ENCODE results near the gene EEF2K. TPM values are rescaled to one million over a fixed set of nuclear protein-coding genes. Genes with fewer than 3 reads are reported as not detected.

The EEF2K gene
- polyA plus RNA-seq, 3 donors, result 0.85 to 6.5 (median 1.7) TPM

DNA sequence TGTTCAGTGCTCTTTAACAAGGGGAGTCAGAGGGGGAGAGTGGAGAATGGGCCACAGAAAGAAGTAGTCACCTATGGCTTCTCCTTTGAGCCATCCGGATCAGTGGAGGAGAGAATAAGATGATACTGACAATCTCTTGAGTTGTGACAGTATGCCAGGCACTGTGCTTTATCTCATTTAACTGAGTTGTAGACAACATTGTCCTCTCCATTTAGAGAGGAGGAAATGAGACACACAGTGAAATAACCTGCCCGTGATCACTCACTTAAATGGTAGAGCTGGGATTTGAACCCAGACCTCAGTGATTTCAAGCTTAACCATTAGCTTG lies 17.8 kb upstream of the EEF2K start:
- TF ChIP-seq, protein P1, sequence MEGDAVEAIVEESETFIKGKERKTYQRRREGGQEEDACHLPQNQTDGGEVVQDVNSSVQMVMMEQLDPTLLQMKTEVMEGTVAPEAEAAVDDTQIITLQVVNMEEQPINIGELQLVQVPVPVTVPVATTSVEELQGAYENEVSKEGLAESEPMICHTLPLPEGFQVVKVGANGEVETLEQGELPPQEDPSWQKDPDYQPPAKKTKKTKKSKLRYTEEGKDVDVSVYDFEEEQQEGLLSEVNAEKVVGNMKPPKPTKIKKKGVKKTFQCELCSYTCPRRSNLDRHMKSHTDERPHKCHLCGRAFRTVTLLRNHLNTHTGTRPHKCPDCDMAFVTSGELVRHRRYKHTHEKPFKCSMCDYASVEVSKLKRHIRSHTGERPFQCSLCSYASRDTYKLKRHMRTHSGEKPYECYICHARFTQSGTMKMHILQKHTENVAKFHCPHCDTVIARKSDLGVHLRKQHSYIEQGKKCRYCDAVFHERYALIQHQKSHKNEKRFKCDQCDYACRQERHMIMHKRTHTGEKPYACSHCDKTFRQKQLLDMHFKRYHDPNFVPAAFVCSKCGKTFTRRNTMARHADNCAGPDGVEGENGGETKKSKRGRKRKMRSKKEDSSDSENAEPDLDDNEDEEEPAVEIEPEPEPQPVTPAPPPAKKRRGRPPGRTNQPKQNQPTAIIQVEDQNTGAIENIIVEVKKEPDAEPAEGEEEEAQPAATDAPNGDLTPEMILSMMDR (IDR thresholded peaks at IDR 0.05), result no peak
- peaks cover 32 to 33% of the 10 kb centered on the region in 2 donors for H3K4me1 ChIP-seq (ENCODE audit: control insufficient read depth in 1 of 2, insufficient read depth in 2 of 2, low read length in 2 of 2)

DNA sequence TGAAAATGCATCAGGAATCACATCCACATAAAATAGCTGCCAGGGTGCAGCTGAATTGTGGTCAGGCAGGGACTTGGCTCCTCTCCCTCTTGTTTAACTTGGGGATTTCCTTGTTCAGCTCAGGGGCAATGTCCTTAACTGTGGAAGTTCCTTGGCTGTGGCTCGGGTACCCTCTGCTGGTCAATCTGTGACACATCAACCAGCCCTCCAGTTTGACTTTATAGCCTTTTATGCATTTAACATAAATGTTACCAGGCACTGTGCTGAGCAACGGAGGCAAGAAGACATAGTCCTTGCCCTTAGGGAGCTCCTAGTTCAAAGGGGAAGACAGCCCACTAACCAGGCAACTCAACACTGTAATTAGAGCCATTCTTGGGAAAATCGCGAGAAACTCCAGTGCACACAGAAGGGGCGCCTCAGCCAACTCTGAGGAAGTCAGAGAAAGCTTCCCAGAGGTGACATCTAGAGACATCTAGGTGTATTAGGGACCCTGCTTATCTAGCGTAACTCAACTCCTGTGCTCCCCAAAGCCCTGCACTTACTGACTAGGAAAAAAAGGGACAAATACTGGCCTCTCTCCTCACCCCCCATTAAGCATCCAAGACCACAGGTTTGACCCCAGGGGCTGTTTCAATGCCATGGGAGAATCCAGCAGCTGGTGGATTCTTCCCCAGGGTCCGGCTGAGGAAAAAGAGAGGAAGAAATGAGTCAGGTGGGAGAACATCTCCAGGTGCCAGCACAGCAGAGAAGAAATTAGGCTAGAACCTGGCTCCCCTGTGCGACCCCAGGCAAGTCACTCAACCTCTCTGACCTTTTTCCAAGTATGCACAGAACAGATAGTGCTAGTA lies 17.3 kb upstream of the EEF2K start:
- Histone ChIP-seq H3K4me3 (replicated peaks in 1 of 3; ENCODE audit: low read depth in 2 of 3, low read length in 3 of 3) (peak overlapping the region in 1 of 3 experiments; percentile 82), H3K79me2 (ENCODE audit: insufficient read depth, low read length) (no peaks in the 10 kb centered on the region), H3K4me1 (ENCODE audit: control insufficient read depth in 1 of 2, insufficient read depth in 2 of 2, low read length in 2 of 2) (peaks cover 32 to 33% of the 10 kb centered on the region in 2 donors), H3K4me2 (replicated peaks; ENCODE audit: extremely low read depth, low read length, poor library complexity, severe bottlenecking) (peak overlapping the region; percentile 78), H3K9me3 (replicated peaks in 1 of 2; ENCODE audit: control insufficient read depth in 1 of 2, insufficient read depth in 1 of 2, low read length in 2 of 2) (no peaks in the 10 kb centered on the region), H2AFZ (ENCODE audit: insufficient read depth, low read depth, low read length, poor library complexity, severe bottlenecking) (peak overlapping the region; percentile 84), H4K20me1 (ENCODE audit: insufficient read depth, low read length) (no peaks in the 10 kb centered on the region), H3K36me3 (replicated peaks in 1 of 2; ENCODE audit: control insufficient read depth in 1 of 2, insufficient read depth in 2 of 2, low read length in 2 of 2) (no peaks in the 10 kb centered on the region), H3K9ac (ENCODE audit: insufficient read depth, low read length, poor library complexity, severe bottlenecking) (no peak overlapping the region), H3K27ac (ENCODE audit: low read depth in 1 of 2, low read length in 2 of 2) (no peak overlapping the region), H3K27me3 (ENCODE audit: control insufficient read depth in 2 of 2, insufficient read depth in 2 of 2, low read length in 2 of 2) (no peaks in the 10 kb centered on the region)
- DNase-seq, result peak; percentile 64 to 88 (median 78)
- intact Hi-C loops (cut with micrococcal nuclease), result loop anchor here (2.0 kb wide), 1 partner anchor 188 kb away; the partner anchor contains the start of gene PDZD9 (in 2 of the 2)
- no peaks in the 10 kb centered on the region for H3K36me3 Mint-ChIP-seq
- peaks cover 29% of the 10 kb centered on the region for H3K4me1 Mint-ChIP-seq
- TF ChIP-seq, protein P1 (IDR thresholded peaks at IDR 0.05), result peak; percentile 85
- peak overlapping the region; percentile 88 to 91 for H3K4me3 Mint-ChIP-seq
- H3K27me3 Mint-ChIP-seq (ENCODE audit: low read depth in 3 of 3), result peaks cover 1 to 14% (median 10%) of the 10 kb centered on the region in 3 donors
- 7% methylated on average over 5 of the region's 8 CpGs for WGBS (ENCODE audit: insufficient coverage)
- H3K9me3 Mint-ChIP-seq, result no peaks in the 10 kb centered on the region
- peak overlapping the region in 5 of 7 donors; percentile 30 to 86 (median 43) for H3K27ac Mint-ChIP-seq

More for the DNA sequence above, 17.8 kb upstream of the EEF2K start:
- peaks cover under 1 to 14% (median 5%) of the 10 kb centered on the region in 3 donors for H3K27me3 Mint-ChIP-seq (ENCODE audit: low read depth in 3 of 3)
- Histone ChIP-seq H3K27ac (ENCODE audit: low read depth in 1 of 2, low read length in 2 of 2) (no peak overlapping the region), H3K9me3 (replicated peaks in 1 of 2; ENCODE audit: control insufficient read depth in 1 of 2, insufficient read depth in 1 of 2, low read length in 2 of 2) (no peaks in the 10 kb centered on the region), H3K79me2 (ENCODE audit: insufficient read depth, low read length) (no peaks in the 10 kb centered on the region), H3K9ac (ENCODE audit: insufficient read depth, low read length, poor library complexity, severe bottlenecking) (no peak overlapping the region), H3K4me3 (replicated peaks in 1 of 3; ENCODE audit: low read depth in 2 of 3, low read length in 3 of 3) (no peak overlapping the region), H4K20me1 (ENCODE audit: insufficient read depth, low read length) (no peaks in the 10 kb centered on the region), H3K36me3 (replicated peaks in 1 of 2; ENCODE audit: control insufficient read depth in 1 of 2, insufficient read depth in 2 of 2, low read length in 2 of 2) (no peaks in the 10 kb centered on the region), H3K4me2 (replicated peaks; ENCODE audit: extremely low read depth, low read length, poor library complexity, severe bottlenecking) (no peak overlapping the region), H3K27me3 (ENCODE audit: control insufficient read depth in 2 of 2, insufficient read depth in 2 of 2, low read length in 2 of 2) (no peaks in the 10 kb centered on the region), H2AFZ (ENCODE audit: insufficient read depth, low read depth, low read length, poor library complexity, severe bottlenecking) (no peak overlapping the region)
- no peaks in the 10 kb centered on the region for H3K36me3 Mint-ChIP-seq
- H3K9me3 Mint-ChIP-seq, result no peaks in the 10 kb centered on the region
- DNase-seq, result no peak
- intact Hi-C loops (cut with micrococcal nuclease), result loop anchor here (2.0 kb wide), 1 partner anchor 187 kb away; the partner anchor contains the start of gene PDZD9 (in 2 of the 2)
- peaks cover 29% of the 10 kb centered on the region for H3K4me1 Mint-ChIP-seq
- peak overlapping the region in 1 of 7 donors; percentile 33 for H3K27ac Mint-ChIP-seq
- no peak overlapping the region for H3K4me3 Mint-ChIP-seq
- WGBS (ENCODE audit: insufficient coverage), result 58% methylated on average over 2 of the region's 2 CpGs

All from CD14-positive monocyte (primary cell).